CD4-positive, alpha-beta T cell (primary cell): Measurements from ENCODE around the gene TDRD7. TPM values are rescaled to one million over a fixed set of nuclear protein-coding genes. Genes with fewer than 3 reads are reported as not detected.

ENCODE experiments used
- ATAC-seq: fragments of 200-7000 bp; cut with Tn5 transposase; one replicate; pipeline ENCODE4 v1.10.0; 2022; ENCODE audit warnings: mild to moderate bottlenecking; ENCODE audit not compliant: poor library complexity
- CTCF ChIA-PET: fragments of 350-600 bp; sonication (Branson Sonifier 250); formaldehyde crosslinking; loops from one replicate; lab custom pipeline; 2021; ENCODE audit warnings: antibody characterized with exemption, inconsistent platforms; lab: Charles Lee
- POLR2A ChIA-PET: fragments of 350-600 bp; sonication (Branson Sonifier 250); formaldehyde crosslinking; loops from one replicate; lab custom pipeline; 2021; ENCODE audit warnings: antibody characterized with exemption, inconsistent platforms; lab: Charles Lee
- DNase-seq, 14 experiments: peaks; one replicate each; pipeline ENCODE4 v3.0.0-alpha.2; 2013 to 2020; ENCODE audit warnings: mixed read lengths in 2 of 14
- H3K27ac ChIP-seq, 2 donors: one replicate each; pipeline versions ENCODE4 v1.5.1 to v1.7.0; 2013; ENCODE audit warnings: low read length in 2 of 2, low read depth in 1 of 2, mild to moderate bottlenecking in 1 of 2
- H3K27me3 ChIP-seq, 2 experiments: 1 replicate in 1 of 2; 2 replicates in 1 of 2; pipeline versions ENCODE4 v1.6.1 to v1.7.0; 2013; ENCODE audit warnings: low read length in 2 of 2, control low read depth in 1 of 2, mild to moderate bottlenecking in 1 of 2, moderate library complexity in 1 of 2; ENCODE audit not compliant: insufficient read depth in 2 of 2, control insufficient read depth in 1 of 2
- H3K36me3 ChIP-seq: one replicate; pipeline ENCODE4 v1.6.1; 2013; ENCODE audit warnings: low read length, control low read depth; ENCODE audit not compliant: insufficient read depth
- H3K4me1 ChIP-seq: one replicate; pipeline ENCODE4 v1.6.1; 2013; ENCODE audit warnings: low read length, control low read depth; ENCODE audit not compliant: insufficient read depth
- H3K4me3 ChIP-seq: one replicate; pipeline ENCODE4 v1.5.1; 2013; ENCODE audit warnings: mild to moderate bottlenecking, low read length, moderate library complexity
- H3K9me3 ChIP-seq, 2 experiments: 1 replicate in 1 of 2; 2 replicates in 1 of 2; pipeline versions ENCODE4 v1.6.1 to v1.7.0; 2013; ENCODE audit warnings: low read length in 2 of 2, mild to moderate bottlenecking in 2 of 2, control low read depth in 1 of 2, moderate library complexity in 1 of 2; ENCODE audit not compliant: control insufficient read depth in 1 of 2, insufficient read depth in 1 of 2
- H3K27ac Mint-ChIP-seq: one replicate; pipeline ENCODE4 v1.8.0; 2020; ENCODE audit warnings: mixed read lengths
- H3K27me3 Mint-ChIP-seq: one replicate; pipeline ENCODE4 v1.8.0; 2021; ENCODE audit warnings: mixed read lengths
- H3K36me3 Mint-ChIP-seq: one replicate; pipeline ENCODE4 v1.8.0; 2021; ENCODE audit warnings: low read depth, mixed read lengths
- H3K4me1 Mint-ChIP-seq: one replicate; pipeline ENCODE4 v1.8.0; 2021; ENCODE audit warnings: low read depth, mixed read lengths
- H3K4me3 Mint-ChIP-seq: one replicate; pipeline ENCODE4 v1.8.0; 2020; ENCODE audit warnings: mild to moderate bottlenecking, mixed read lengths
- H3K9me3 Mint-ChIP-seq: one replicate; pipeline ENCODE4 v1.8.0; 2020; ENCODE audit warnings: mixed read lengths
- CTCF ChIP-seq: fragments of 200-600 bp; IDR thresholded peaks from one replicate; pipeline ENCODE4 v1.8.0; 2022; ENCODE audit warnings: antibody characterized with exemption, mild to moderate bottlenecking
- intact Hi-C, 2 experiments: fragments of 100-400 bp; cut with DNase I in 1 of 2; cut with micrococcal nuclease in 1 of 2; formaldehyde crosslinking; loops; one replicate each; pipeline versions ENCODE4 v1.15.1 to v1.9.0; 2023 to 2025; cut with DNase I, micrococcal nuclease
- total RNA-seq, 174 experiments: library from RNA in 2 of 174; stranded (reverse) in 2 of 174; gene quantifications; one replicate each; pipeline ENCODE4 v1.2.3 and lab custom pipeline; 2021 to 2026

Gene TDRD7
- total RNA-seq, 2 experiments from 2014 or later = 3.3 to 3.6 TPM

GRCh38 chr9:97438257-97438656, 26.4 kb downstream of the TDRD7 start:
- H3K27ac ChIP-seq = no peak overlapping the region
- ChIA-PET POLR2A (no interaction called here), CTCF (no interaction called here)
- no peak overlapping the region for H3K4me3 ChIP-seq
- H3K9me3 ChIP-seq = no peaks in the 10 kb centered on the region
- intact Hi-C loops = no loop called here
- DNase-seq (no peak), ATAC-seq (no peak)
- no peaks in the 10 kb centered on the region for H3K9me3 Mint-ChIP-seq
- no peak for TF ChIP-seq CTCF
- H3K27me3 Mint-ChIP-seq = no peaks in the 10 kb centered on the region
- no peak overlapping the region for H3K27ac Mint-ChIP-seq
- H3K36me3 Mint-ChIP-seq = peaks cover 63% of the 10 kb centered on the region
- H3K36me3 ChIP-seq = peaks cover 31% of the 10 kb centered on the region
- no peak overlapping the region for H3K4me3 Mint-ChIP-seq
- no peaks in the 10 kb centered on the region for H3K27me3 ChIP-seq
- no peaks in the 10 kb centered on the region for H3K4me1 ChIP-seq
- H3K4me1 Mint-ChIP-seq = no peaks in the 10 kb centered on the region

GRCh38 chr9:97438666-97439065, 26.8 kb downstream of the TDRD7 start:
- H3K36me3 Mint-ChIP-seq = peaks cover 62% of the 10 kb centered on the region
- H3K4me1 Mint-ChIP-seq = no peaks in the 10 kb centered on the region
- intact Hi-C loops = no loop called here
- CTCF ChIA-PET = no interaction called here
- TF ChIP-seq CTCF = no peak
- no peaks in the 10 kb centered on the region for H3K4me1 ChIP-seq
- H3K27ac ChIP-seq = no peak overlapping the region
- no peaks in the 10 kb centered on the region for H3K27me3 ChIP-seq
- no peak for DNase-seq
- POLR2A ChIA-PET = no interaction called here
- H3K36me3 ChIP-seq = peaks cover 30% of the 10 kb centered on the region
- H3K9me3 Mint-ChIP-seq = no peaks in the 10 kb centered on the region
- ATAC-seq = no peak
- no peak overlapping the region for H3K4me3 ChIP-seq
- H3K27me3 Mint-ChIP-seq = no peaks in the 10 kb centered on the region
- no peak overlapping the region for H3K4me3 Mint-ChIP-seq
- H3K9me3 ChIP-seq = no peaks in the 10 kb centered on the region
- no peak overlapping the region for H3K27ac Mint-ChIP-seq

- no peak overlapping the region for H3K4me3 ChIP-seq
- Mint-ChIP-seq H3K4me1 (no peaks in the 10 kb centered on the region), H3K36me3 (peaks cover 58% of the 10 kb centered on the region), H3K27ac (no peak overlapping the region), H3K9me3 (no peaks in the 10 kb centered on the region), H3K4me3 (no peak overlapping the region), H3K27me3 (no peaks in the 10 kb centered on the region)
- H3K27ac ChIP-seq = no peak overlapping the region
- peaks cover 16% of the 10 kb centered on the region for H3K36me3 ChIP-seq
- H3K9me3 ChIP-seq = no peaks in the 10 kb centered on the region
- ChIA-PET CTCF (no interaction called here), POLR2A (no interaction called here)
- H3K27me3 ChIP-seq = no peaks in the 10 kb centered on the region
- no peak for TF ChIP-seq CTCF
- no peak for DNase-seq
- intact Hi-C loops = no loop called here
- no peak for ATAC-seq
- no peaks in the 10 kb centered on the region for H3K4me1 ChIP-seq
These were observed 28.3 kb downstream of the TDRD7 start for GRCh38 chr9:97440160-97440559.
